ENCODE measurements around the gene RIMS1.

GRCh38 chr6:71855406-71855805 lies 30.9 kb upstream of the RIMS1 start:
- TF ChIP-seq CTCF (IDR thresholded peaks at IDR 0.05), result peak; percentile 44
- no peak for TF ChIP-seq ZFX (IDR thresholded peaks at IDR 0.05; ENCODE audit: borderline replicate concordance)
